Neural cell (in vitro differentiated cells): ENCODE measurements around the gene CHST8. TPM values are rescaled to one million over a fixed set of nuclear protein-coding genes. Genes with fewer than 3 reads are reported as not detected.

Experiments
- H2AFZ ChIP-seq: fragments of 200-600, 300-800 bp; sonication (generic), shearing (Covaris generic); 2 replicates; pipeline ENCODE4 v1.6.0; 2014; ENCODE audit warnings: low read depth, mild to moderate bottlenecking, antibody characterized with exemption, low read length, moderate library complexity
- H3F3A ChIP-seq: fragments of 200-600 bp; shearing (Covaris generic); 2 replicates; pipeline ENCODE4 v1.6.1; 2016; ENCODE audit warnings: mild to moderate bottlenecking, moderate library complexity, mixed read lengths, antibody characterized with exemption, low read length; ENCODE audit not compliant: insufficient read depth, poor library complexity, severe bottlenecking
- H3K27ac ChIP-seq: fragments of 200-600, 300-800 bp; sonication (generic), shearing (Covaris generic); 2 replicates; pipeline ENCODE4 v1.5.1; 2014; ENCODE audit warnings: mild to moderate bottlenecking, low read length, moderate library complexity
- H3K27me3 ChIP-seq: fragments of 300-800, 200-600 bp; sonication (generic), shearing (Covaris generic); 2 replicates; pipeline ENCODE4 v1.6.0; 2014; ENCODE audit warnings: mild to moderate bottlenecking, low read depth, low read length, moderate library complexity; ENCODE audit not compliant: insufficient read depth
- H3K36me3 ChIP-seq: fragments of 300-800, 200-600 bp; sonication (generic), shearing (Covaris generic); 2 replicates; pipeline ENCODE4 v1.5.1; 2014; ENCODE audit warnings: mild to moderate bottlenecking, antibody characterized with exemption, low read length, moderate library complexity; ENCODE audit not compliant: insufficient read depth
- H3K4me2 ChIP-seq: fragments of 300-800, 200-600 bp; sonication (generic), shearing (Covaris generic); 2 replicates; pipeline ENCODE4 v1.6.0; 2014; ENCODE audit warnings: mild to moderate bottlenecking, low read length
- H3K4me3 ChIP-seq: fragments of 300-800, 200-600 bp; sonication (generic), shearing (Covaris generic); 2 replicates; pipeline ENCODE4 v1.5.1; 2014; ENCODE audit warnings: mild to moderate bottlenecking, low read length, moderate library complexity
- H3K79me2 ChIP-seq: fragments of 200-600 bp; shearing (Covaris generic); replicated peaks from 2 replicates; pipeline ENCODE4 v1.6.0; 2014; ENCODE audit warnings: mild to moderate bottlenecking, low read length, moderate library complexity; ENCODE audit not compliant: insufficient read depth
- H3K9ac ChIP-seq: fragments of 300-800, 200-600 bp; sonication (generic), shearing (Covaris generic); 2 replicates; pipeline ENCODE4 v1.6.1; 2016; ENCODE audit warnings: mild to moderate bottlenecking, low read length, mixed read lengths
- H3K9me2 ChIP-seq: fragments of 200-600 bp; shearing (Covaris generic); 2 replicates; pipeline ENCODE4 v1.6.1; 2016; ENCODE audit warnings: mild to moderate bottlenecking, low read length, mixed read lengths; ENCODE audit not compliant: insufficient read depth
- H3K9me3 ChIP-seq: fragments of 200-600, 300-800 bp; sonication (generic), shearing (Covaris generic); 2 replicates; pipeline ENCODE4 v1.6.1; 2016; ENCODE audit warnings: mild to moderate bottlenecking, mixed run types, low read length, moderate library complexity, mixed read lengths
- H4K20me1 ChIP-seq: fragments of 200-600 bp; shearing (Covaris generic); 2 replicates; pipeline ENCODE4 v1.6.1; 2016; ENCODE audit warnings: mild to moderate bottlenecking, mixed run types; ENCODE audit not compliant: insufficient read depth
- EP300 ChIP-seq: fragments of 450-650 bp; conservative IDR thresholded peaks from 2 replicates; pipeline ENCODE4 v1.6.1; 2014; ENCODE audit warnings: antibody characterized with exemption, mild to moderate bottlenecking, moderate library complexity; ENCODE audit not compliant: poor library complexity, severe bottlenecking
- EZH2 ChIP-seq: fragments of 200-600, 300-800 bp; shearing (Covaris generic), sonication (generic); IDR thresholded peaks from 2 replicates; pipeline ENCODE4 v1.6.1; 2014; ENCODE audit warnings: antibody characterized with exemption, low read length, borderline replicate concordance, mild to moderate bottlenecking; ENCODE audit not compliant: insufficient read depth, poor library complexity, severe bottlenecking
- MXI1 ChIP-seq: fragments of 450-650 bp; conservative IDR thresholded peaks from 2 replicates; pipeline ENCODE4 v1.6.1; 2014; ENCODE audit warnings: antibody characterized with exemption, mild to moderate bottlenecking; ENCODE audit not compliant: poor library complexity, severe bottlenecking
- POLR2AphosphoS5 ChIP-seq: IDR thresholded peaks from 2 replicates; pipeline ENCODE4 v1.6.1; 2012
- RAD21 ChIP-seq: fragments of 450-650 bp; conservative IDR thresholded peaks from 2 replicates; pipeline ENCODE4 v1.6.1; 2014; ENCODE audit warnings: antibody characterized with exemption, mild to moderate bottlenecking, moderate library complexity
- SMC3 ChIP-seq: fragments of 450-650 bp; conservative IDR thresholded peaks from 2 replicates; pipeline ENCODE4 v1.6.1; 2014; ENCODE audit warnings: antibody characterized with exemption, mild to moderate bottlenecking, moderate library complexity; ENCODE audit not compliant: poor library complexity
- TAF1 ChIP-seq: IDR thresholded peaks from 2 replicates; pipeline ENCODE4 v1.6.1; 2012; ENCODE audit warnings: low read depth
- polyA plus RNA-seq: library from polyadenylated mRNA; depleted of rRNA; stranded (reverse); fragments of >200 nt; gene quantifications from 2 replicates; pipeline ENCODE4 v1.2.3, GENCODE V29; 2014
- TF ChIP-seq, protein P1 (sequence below): fragments of 450-650 bp; IDR thresholded peaks from 2 replicates; pipeline ENCODE4 v1.5.1; 2014; ENCODE audit warnings: antibody characterized with exemption, mild to moderate bottlenecking, moderate library complexity; ENCODE audit not compliant: poor library complexity, severe bottlenecking
- TF ChIP-seq, protein P2 (sequence below): IDR thresholded peaks from 2 replicates; pipeline ENCODE4 v1.6.1; 2012; ENCODE audit warnings: borderline replicate concordance

The CHST8 gene
- polyA plus RNA-seq, 1 donor from 2014 or later: 7.1 TPM

DNA sequence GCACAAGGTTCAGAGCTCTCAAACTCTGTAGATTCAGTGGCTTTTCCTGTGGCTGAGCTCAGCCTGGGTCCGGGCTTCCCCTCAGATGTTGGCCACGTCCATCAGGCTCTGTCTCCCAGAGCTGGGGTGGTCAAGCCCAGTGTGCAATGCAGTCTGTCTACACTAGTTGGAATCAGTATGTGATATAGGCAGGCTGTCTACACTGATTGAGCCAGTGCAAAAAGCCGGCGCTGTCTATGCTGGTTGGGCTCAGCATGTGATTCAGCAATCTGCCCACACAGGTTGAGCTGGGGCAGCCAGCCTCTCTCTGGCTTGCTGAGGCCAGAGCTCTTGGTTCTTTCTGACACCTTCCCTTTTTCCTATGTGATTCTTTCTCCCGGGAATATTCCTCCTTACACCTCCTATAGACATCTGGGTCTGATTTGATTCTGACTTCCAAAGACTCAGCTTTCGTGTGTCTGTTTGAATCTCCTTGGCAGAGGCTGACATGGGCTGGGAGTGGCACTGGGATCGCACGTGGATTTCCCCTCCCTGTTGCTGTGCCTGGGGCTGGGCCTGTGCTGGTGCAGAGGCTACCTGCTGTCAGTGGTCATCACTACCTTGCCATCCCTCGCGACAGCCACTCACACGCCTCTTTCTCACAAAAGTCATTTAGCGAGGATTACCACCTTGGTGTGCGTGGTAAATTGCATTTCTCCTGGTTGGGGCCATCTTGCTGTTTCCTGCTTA, 9.3 kb downstream of the CHST8 start:
- H3K79me2 ChIP-seq: no peaks in the 10 kb centered on the region
- no peaks in the 10 kb centered on the region for H3K36me3 ChIP-seq
- H3K27ac ChIP-seq: no peak overlapping the region
- peaks cover 5% of the 10 kb centered on the region for H3K27me3 ChIP-seq
- no peaks in the 10 kb centered on the region for H3K9me2 ChIP-seq
- no peaks in the 10 kb centered on the region for H4K20me1 ChIP-seq
- no peak overlapping the region for H3K4me2 ChIP-seq
- H3F3A ChIP-seq: no peaks in the 10 kb centered on the region
- H3K9ac ChIP-seq: no peak overlapping the region
- H3K9me3 ChIP-seq: no peaks in the 10 kb centered on the region
- no peak overlapping the region for H2AFZ ChIP-seq
- TF ChIP-seq TAF1: no peak
- TF ChIP-seq MXI1: no peak
- TF ChIP-seq, protein P1, sequence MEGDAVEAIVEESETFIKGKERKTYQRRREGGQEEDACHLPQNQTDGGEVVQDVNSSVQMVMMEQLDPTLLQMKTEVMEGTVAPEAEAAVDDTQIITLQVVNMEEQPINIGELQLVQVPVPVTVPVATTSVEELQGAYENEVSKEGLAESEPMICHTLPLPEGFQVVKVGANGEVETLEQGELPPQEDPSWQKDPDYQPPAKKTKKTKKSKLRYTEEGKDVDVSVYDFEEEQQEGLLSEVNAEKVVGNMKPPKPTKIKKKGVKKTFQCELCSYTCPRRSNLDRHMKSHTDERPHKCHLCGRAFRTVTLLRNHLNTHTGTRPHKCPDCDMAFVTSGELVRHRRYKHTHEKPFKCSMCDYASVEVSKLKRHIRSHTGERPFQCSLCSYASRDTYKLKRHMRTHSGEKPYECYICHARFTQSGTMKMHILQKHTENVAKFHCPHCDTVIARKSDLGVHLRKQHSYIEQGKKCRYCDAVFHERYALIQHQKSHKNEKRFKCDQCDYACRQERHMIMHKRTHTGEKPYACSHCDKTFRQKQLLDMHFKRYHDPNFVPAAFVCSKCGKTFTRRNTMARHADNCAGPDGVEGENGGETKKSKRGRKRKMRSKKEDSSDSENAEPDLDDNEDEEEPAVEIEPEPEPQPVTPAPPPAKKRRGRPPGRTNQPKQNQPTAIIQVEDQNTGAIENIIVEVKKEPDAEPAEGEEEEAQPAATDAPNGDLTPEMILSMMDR: no peak
- no peak for TF ChIP-seq EP300
- TF ChIP-seq EZH2: no peak
- TF ChIP-seq POLR2AphosphoS5: no peak
- H3K4me3 ChIP-seq: no peak overlapping the region

DNA sequence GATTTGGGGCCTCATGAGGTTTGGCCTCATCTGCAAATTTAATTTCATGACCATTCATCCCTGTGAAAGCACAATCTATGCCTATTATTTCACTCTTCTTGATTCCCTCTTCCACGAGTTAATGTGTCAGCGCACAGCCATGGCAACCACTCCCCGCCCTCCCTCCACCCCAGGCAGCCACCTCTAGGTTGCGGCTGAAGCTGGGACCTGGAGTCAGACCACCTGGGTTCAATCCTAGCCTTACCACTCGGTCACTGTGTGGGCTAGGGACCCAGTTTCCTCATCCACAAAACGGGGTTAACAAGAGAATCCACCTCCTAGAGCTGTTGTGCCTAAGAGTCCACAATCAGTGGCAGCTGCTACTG, 9.8 kb downstream of the CHST8 start:
- Histone ChIP-seq H3K9me3 (no peaks in the 10 kb centered on the region), H3K9me2 (no peaks in the 10 kb centered on the region), H2AFZ (no peak overlapping the region), H3F3A (no peaks in the 10 kb centered on the region), H3K27ac (no peak overlapping the region), H3K27me3 (no peaks in the 10 kb centered on the region), H3K4me2 (no peak overlapping the region), H4K20me1 (no peaks in the 10 kb centered on the region), H3K36me3 (no peaks in the 10 kb centered on the region), H3K79me2 (no peaks in the 10 kb centered on the region), H3K9ac (no peak overlapping the region), H3K4me3 (no peak overlapping the region)
- TF ChIP-seq EZH2: no peak
- TF ChIP-seq EP300: no peak
- no peak for TF ChIP-seq POLR2AphosphoS5
- TF ChIP-seq RAD21: no peak
- TF ChIP-seq, protein P1: no peak
- TF ChIP-seq SMC3: no peak
- TF ChIP-seq, protein P2, sequence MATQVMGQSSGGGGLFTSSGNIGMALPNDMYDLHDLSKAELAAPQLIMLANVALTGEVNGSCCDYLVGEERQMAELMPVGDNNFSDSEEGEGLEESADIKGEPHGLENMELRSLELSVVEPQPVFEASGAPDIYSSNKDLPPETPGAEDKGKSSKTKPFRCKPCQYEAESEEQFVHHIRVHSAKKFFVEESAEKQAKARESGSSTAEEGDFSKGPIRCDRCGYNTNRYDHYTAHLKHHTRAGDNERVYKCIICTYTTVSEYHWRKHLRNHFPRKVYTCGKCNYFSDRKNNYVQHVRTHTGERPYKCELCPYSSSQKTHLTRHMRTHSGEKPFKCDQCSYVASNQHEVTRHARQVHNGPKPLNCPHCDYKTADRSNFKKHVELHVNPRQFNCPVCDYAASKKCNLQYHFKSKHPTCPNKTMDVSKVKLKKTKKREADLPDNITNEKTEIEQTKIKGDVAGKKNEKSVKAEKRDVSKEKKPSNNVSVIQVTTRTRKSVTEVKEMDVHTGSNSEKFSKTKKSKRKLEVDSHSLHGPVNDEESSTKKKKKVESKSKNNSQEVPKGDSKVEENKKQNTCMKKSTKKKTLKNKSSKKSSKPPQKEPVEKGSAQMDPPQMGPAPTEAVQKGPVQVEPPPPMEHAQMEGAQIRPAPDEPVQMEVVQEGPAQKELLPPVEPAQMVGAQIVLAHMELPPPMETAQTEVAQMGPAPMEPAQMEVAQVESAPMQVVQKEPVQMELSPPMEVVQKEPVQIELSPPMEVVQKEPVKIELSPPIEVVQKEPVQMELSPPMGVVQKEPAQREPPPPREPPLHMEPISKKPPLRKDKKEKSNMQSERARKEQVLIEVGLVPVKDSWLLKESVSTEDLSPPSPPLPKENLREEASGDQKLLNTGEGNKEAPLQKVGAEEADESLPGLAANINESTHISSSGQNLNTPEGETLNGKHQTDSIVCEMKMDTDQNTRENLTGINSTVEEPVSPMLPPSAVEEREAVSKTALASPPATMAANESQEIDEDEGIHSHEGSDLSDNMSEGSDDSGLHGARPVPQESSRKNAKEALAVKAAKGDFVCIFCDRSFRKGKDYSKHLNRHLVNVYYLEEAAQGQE: no peak
- TF ChIP-seq TAF1: no peak
- TF ChIP-seq MXI1: no peak
